GM18861 (cell line): Measurements from ENCODE around the gene LBHD1.
"Not testable (repeated sequence)": the region's sequence is repeated elsewhere in the genome, so short reads cannot be mapped to it uniquely, and the experiment has no call there.

Experiments used
- ATAC-seq: cut with Tn5 transposase; IDR thresholded peaks from one replicate; pipeline ENCODE4 v1.9.1; 2021; ENCODE audit not compliant: unreplicated experiment

The LBHD1 gene

GRCh38 chr11:62621567-62622470 lies 50.2 kb downstream of the LBHD1 start, which contains the start of gene B3GAT3:
B3GAT3 (minus strand) TSS chr11:62621986; CDS start chr11:62621947, 39 bp downstream.
- peak; percentile 91 for ATAC-seq

GRCh38 chr11:62621027-62621566 lies 51.0 kb downstream of the LBHD1 start:
- no peak for ATAC-seq

- not testable (repeated sequence) for ATAC-seq
These were observed 55.1 kb downstream of the LBHD1 start for GRCh38 chr11:62616957-62617356.

- ATAC-seq, result no peak
These were observed 56.5 kb downstream of the LBHD1 start for GRCh38 chr11:62615521-62615920.

- no peak for ATAC-seq
These were observed 57.8 kb downstream of the LBHD1 start for GRCh38 chr11:62614275-62614674.

GRCh38 chr11:62613291-62613778 lies 58.7 kb downstream of the LBHD1 start:
- ATAC-seq, result no peak
